ENCODE results near the gene SYNE3.

The SYNE3 gene

DNA sequence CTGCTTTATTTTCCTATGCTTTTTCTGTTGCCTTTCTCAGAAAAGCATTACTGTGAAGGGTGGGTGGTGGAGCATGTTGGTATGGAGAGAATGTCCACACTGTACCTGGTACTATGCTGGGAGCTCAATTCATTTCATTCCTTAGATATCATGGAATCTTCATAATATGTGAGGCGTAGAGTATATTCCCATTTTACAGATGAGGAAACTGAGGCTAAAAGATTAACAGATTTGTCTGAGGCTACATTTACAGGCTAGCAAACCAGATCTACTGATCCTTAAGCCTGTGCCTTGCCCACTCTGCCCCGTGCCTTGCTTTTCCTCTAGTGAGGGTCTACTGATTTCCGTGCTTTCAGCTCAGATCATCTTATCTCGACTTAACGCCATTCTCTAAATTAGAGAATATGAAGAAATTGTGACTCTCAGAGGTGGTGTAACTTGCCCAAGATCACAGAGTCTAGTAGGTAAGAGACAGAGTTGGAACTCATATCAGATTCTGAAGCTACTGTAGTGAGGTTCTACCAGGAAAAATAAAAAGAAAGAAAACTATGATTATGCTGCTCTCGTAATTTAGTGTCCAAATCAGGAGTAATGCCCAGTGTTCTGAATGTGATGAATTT is 23.9 kb upstream of the SYNE3 start:
- no peak for DNase-seq

GRCh38 chr14:95538801-95539509 is 22.5 kb upstream of the SYNE3 start:
- DNase-seq: no peak

DNA sequence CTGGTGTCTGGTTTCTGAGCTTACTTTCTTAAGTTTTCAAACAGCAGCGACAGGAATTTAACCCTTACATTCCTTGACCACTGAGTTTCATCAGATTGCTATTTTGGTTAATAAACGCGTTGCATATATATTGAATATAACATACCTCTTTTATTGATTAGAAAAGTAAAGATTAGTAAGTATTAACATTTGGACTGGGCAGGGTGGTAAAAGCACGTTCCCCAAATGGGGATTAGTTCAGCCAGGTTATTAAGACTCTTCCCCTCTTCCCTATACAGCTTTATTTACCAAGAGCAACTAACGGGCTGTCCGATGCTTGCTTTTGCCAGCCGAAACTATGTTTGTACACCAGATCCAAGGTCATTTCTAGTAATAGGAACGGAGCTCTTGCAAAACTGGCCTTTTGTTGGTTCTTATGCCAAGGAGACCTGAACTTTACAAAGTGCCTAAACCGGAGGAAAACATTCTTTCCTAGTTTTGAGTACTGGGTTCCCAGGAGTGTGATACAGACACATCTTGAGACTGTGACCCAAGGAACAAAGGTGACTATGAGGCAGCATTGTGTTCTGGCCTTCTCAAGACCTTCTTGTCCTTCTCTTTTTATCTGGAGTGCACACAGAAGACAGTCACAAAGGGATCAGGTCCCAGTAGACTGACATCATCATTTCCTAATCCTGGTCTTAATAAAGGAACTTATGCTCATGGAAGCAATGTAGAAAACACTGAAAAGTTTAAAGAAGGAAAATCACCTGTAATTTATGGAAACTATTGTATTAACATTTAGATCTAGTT is 21.0 kb upstream of the SYNE3 start:
- no peak for DNase-seq

GRCh38 chr14:95536671-95537070 is 20.2 kb upstream of the SYNE3 start:
- no peak for DNase-seq

- DNase-seq: no peak
These were observed 19.7 kb upstream of the SYNE3 start for GRCh38 chr14:95536036-95536593.

GRCh38 chr14:95535226-95536021 is 19.0 kb upstream of the SYNE3 start:
- no peak for DNase-seq

GRCh38 chr14:95534299-95535225 is 18.1 kb upstream of the SYNE3 start, which contains the start of gene GLRX5:
GLRX5 (plus strand) TSS chr14:95535050; CDS start chr14:95535090, 40 bp downstream.
- DNase-seq: peak; percentile 100

DNA sequence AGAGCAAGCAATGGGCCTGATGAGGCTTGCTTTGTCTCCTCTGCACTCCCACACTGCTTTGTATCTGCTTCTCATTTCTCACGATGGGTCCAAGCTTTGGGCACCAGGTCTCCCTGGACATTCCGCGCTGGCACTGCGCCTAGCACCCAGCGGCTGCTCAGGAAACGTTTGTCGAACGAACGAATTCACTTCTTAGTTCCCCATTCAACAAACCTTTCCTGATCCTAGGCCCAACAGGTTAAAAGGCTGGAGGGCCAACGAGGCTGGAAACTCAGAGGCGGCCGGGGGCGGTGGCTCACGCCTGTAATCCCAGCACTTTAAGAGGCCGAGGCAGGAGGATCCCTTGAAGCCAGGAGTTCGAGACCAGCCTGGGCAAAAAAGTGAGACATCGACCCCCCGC is 17.4 kb upstream of the SYNE3 start:
- DNase-seq: no peak

DNA sequence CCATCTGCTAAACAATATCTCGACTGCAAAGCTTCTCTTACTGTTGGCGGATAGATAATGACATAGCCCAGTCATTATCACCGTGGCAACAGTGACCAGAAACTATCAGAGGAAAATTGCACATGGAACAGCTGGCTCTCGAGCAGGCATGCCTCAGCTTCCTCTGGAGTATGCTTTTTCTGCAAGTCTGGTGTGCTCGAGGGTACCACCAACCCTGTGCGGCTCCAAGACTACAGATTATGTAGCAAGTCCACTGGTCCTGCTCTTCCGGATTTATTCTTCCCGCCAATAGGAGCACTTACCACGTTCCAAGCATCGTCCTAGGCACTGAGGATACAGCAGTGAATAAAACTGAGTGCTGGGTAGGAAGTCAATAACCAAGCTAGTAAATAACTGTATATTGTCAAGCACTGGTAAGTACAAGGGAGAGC is 17.0 kb upstream of the SYNE3 start:
- peak; percentile 15 for DNase-seq

DNA sequence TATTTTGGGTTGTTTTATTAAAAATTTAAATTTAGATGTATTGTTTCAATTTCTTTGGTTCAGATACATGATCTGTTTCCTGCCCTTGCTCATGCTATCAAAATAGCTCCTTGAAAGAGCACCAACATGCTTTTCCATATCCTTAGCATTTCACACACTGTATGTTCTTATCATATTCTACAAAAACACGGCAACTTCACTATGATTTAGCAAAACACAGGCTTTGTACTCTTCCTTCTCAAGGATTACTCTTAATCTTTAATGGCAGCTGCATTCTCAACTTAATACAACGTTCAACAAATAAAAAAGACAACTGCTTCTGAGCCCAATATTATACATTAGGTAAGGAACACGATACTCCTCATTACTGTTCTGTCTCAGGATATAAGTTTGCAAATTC is 15.5 kb upstream of the SYNE3 start:
- no peak for DNase-seq

DNA sequence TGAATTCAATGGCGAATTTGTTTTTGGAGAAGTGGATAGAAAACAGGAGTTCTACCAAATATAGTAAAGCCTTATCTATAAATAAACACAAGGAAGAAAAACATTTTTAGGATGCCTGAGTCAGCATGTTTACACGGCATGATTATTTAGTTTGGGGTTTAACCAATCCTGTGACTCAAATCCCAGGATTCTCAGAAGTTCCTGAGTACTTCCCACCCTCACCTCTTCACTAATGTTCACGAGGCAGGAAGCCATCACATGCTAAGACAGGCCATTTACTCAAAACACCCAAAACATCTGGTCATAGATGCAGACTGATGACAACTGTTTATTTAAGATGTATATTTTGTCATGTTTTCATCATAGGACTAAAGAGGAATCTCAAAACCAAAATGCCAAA is 15.0 kb upstream of the SYNE3 start:
- DNase-seq: no peak

- no peak for DNase-seq
These were observed 14.2 kb upstream of the SYNE3 start for GRCh38 chr14:95530473-95531276.

- no peak for DNase-seq
These were observed 12.8 kb upstream of the SYNE3 start for GRCh38 chr14:95529216-95529615.

DNA sequence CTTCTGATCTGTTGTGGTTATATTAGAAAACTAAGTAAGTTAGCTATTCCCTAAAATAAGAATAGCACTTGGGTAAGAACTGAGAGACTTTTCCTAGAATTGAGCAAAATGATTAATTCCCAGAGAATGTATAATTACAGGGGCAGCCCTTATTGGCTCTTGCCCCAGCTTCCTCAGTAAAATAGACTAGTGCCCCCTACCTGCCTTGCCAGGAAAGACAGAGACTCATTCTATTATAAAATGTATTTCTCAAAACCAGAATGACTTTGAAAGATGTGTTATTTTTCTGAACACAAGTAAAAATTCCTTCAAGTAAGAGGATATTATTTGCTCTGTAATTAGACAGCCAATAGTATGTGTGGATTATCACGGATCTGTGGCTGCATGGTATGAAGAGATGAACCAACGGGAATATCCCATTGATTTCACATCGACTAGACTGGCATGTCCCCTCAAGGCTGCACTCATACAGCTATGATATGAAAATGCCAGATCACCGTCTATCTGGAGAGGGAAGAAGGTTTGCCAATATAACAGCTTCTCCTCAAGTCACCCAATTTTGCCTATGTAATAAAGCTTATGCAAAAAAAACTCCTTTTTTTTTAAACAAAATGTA is 11.0 kb upstream of the SYNE3 start:
- peak; percentile 61 for DNase-seq

- DNase-seq: no peak
These were observed 10.3 kb upstream of the SYNE3 start for GRCh38 chr14:95526483-95527386.

GRCh38 chr14:95525999-95526398 is 9.5 kb upstream of the SYNE3 start:
- no peak for DNase-seq

GRCh38 chr14:95524706-95525512 is 8.5 kb upstream of the SYNE3 start:
- DNase-seq: peak; percentile 39

GRCh38 chr14:95523815-95524448 is 7.5 kb upstream of the SYNE3 start:
- DNase-seq: no peak

Measured in kidney glomerular epithelial cell (primary cell).